Femur (tissue), 1 donor: ENCODE measurements around the gene SETBP1.

Source experiments
- DNase-seq: peaks from one replicate; pipeline ENCODE4 v3.0.0-alpha.2; 2017

SETBP1 gene

GRCh38 chr18:44916429-44917207 lies 235.9 kb downstream of the SETBP1 start:
- DNase-seq: no peak

GRCh38 chr18:44917216-44918141 lies 236.8 kb downstream of the SETBP1 start:
- DNase-seq: no peak

- no peak for DNase-seq
Measured at GRCh38 chr18:44918142-44918476, 237.4 kb downstream of the SETBP1 start.

- peak; percentile 68 for DNase-seq
Measured at GRCh38 chr18:44920441-44920840, 239.8 kb downstream of the SETBP1 start.

- DNase-seq: no peak
Measured at GRCh38 chr18:44921974-44922373, 241.3 kb downstream of the SETBP1 start.

GRCh38 chr18:44922968-44923367 lies 242.3 kb downstream of the SETBP1 start:
- no peak for DNase-seq

GRCh38 chr18:44924785-44925499 lies 244.3 kb downstream of the SETBP1 start:
- DNase-seq: peak; percentile 40

GRCh38 chr18:44927127-44927849 lies 246.6 kb downstream of the SETBP1 start:
- no peak for DNase-seq

GRCh38 chr18:44934901-44935300 lies 254.2 kb downstream of the SETBP1 start:
- no peak for DNase-seq

GRCh38 chr18:44935455-44935854 lies 254.8 kb downstream of the SETBP1 start:
- no peak for DNase-seq

GRCh38 chr18:44936485-44936884 lies 255.8 kb downstream of the SETBP1 start:
- DNase-seq: no peak

GRCh38 chr18:44937960-44938719 lies 257.5 kb downstream of the SETBP1 start:
- DNase-seq: no peak

GRCh38 chr18:44938720-44939665 lies 258.3 kb downstream of the SETBP1 start:
- DNase-seq: no peak

- DNase-seq: no peak
Measured at GRCh38 chr18:44941516-44941915, 260.8 kb downstream of the SETBP1 start.

GRCh38 chr18:44942073-44942472 lies 261.4 kb downstream of the SETBP1 start:
- no peak for DNase-seq

GRCh38 chr18:44943311-44943881 lies 262.7 kb downstream of the SETBP1 start:
- DNase-seq: peak; percentile 34

GRCh38 chr18:44944461-44944860 lies 263.8 kb downstream of the SETBP1 start:
- no peak for DNase-seq

- DNase-seq: no peak
Measured at GRCh38 chr18:44945888-44946401, 265.3 kb downstream of the SETBP1 start.

GRCh38 chr18:44946529-44947113 lies 265.9 kb downstream of the SETBP1 start:
- no peak for DNase-seq

GRCh38 chr18:44949967-44950366 lies 269.3 kb downstream of the SETBP1 start:
- DNase-seq: no peak
